CD8-positive, alpha-beta memory T cell (primary cell): ENCODE results near the gene PTPRM. TPM values are rescaled to one million over a fixed set of nuclear protein-coding genes. Genes with fewer than 3 reads are reported as not detected.

ENCODE experiments used
- CTCF ChIA-PET: fragments of 350-600 bp; sonication (Branson Sonifier 250); formaldehyde crosslinking; loops from one replicate; lab custom pipeline; 2021; ENCODE audit warnings: antibody characterized with exemption; lab: Charles Lee
- POLR2A ChIA-PET: fragments of 350-600 bp; sonication (Branson Sonifier 250); formaldehyde crosslinking; loops from one replicate; lab custom pipeline; 2021; ENCODE audit warnings: antibody characterized with exemption; lab: Charles Lee
- DNase-seq, 5 donors: peaks; one replicate each; pipeline versions ENCODE4 v3.0.0 to v3.0.0-alpha.2; 2020 to 2022; ENCODE audit warnings: mixed read lengths in 1 of 5
- H3K27ac ChIP-seq: one replicate; pipeline ENCODE4 v1.7.0; 2013; ENCODE audit warnings: low read depth, mild to moderate bottlenecking, low read length, moderate library complexity
- H3K27me3 ChIP-seq: 2 replicates; pipeline ENCODE4 v1.7.0; 2013; ENCODE audit warnings: low read length, mild to moderate bottlenecking; ENCODE audit not compliant: insufficient read depth, poor library complexity, severe bottlenecking
- H3K36me3 ChIP-seq: 2 replicates; pipeline ENCODE4 v1.7.0; 2013; ENCODE audit warnings: mild to moderate bottlenecking, low read length, moderate library complexity; ENCODE audit not compliant: insufficient read depth
- H3K4me1 ChIP-seq: 2 replicates; pipeline ENCODE4 v1.7.0; 2013; ENCODE audit warnings: mild to moderate bottlenecking, low read length, moderate library complexity; ENCODE audit not compliant: insufficient read depth
- H3K4me3 ChIP-seq: 2 replicates; pipeline ENCODE4 v1.7.0; 2013; ENCODE audit warnings: mild to moderate bottlenecking, low read length
- H3K9me3 ChIP-seq: 2 replicates; pipeline ENCODE4 v1.7.0; 2013; ENCODE audit warnings: mild to moderate bottlenecking, low read length
- H3K27ac Mint-ChIP-seq, 8 donors: one replicate each; pipeline ENCODE4 v1.8.0; 2020 to 2021; ENCODE audit warnings: mixed read lengths in 8 of 8, mild to moderate bottlenecking in 6 of 8, inconsistent platforms in 3 of 8, moderate library complexity in 3 of 8
- H3K27me3 Mint-ChIP-seq, 2 donors: one replicate each; pipeline ENCODE4 v1.8.0; 2020 to 2021; ENCODE audit warnings: mixed read lengths in 2 of 2, mild to moderate bottlenecking in 1 of 2, moderate library complexity in 1 of 2
- H3K36me3 Mint-ChIP-seq, 3 donors: one replicate each; pipeline ENCODE4 v1.8.0; 2020 to 2021; ENCODE audit warnings: mixed read lengths in 3 of 3, inconsistent platforms in 1 of 3, mild to moderate bottlenecking in 1 of 3
- H3K4me1 Mint-ChIP-seq, 3 donors: one replicate each; pipeline ENCODE4 v1.8.0; 2020 to 2021; ENCODE audit warnings: mixed read lengths in 3 of 3, inconsistent platforms in 1 of 3, mild to moderate bottlenecking in 1 of 3
- H3K4me3 Mint-ChIP-seq, 7 donors: one replicate each; pipeline ENCODE4 v1.8.0; 2020 to 2021; ENCODE audit warnings: mixed read lengths in 7 of 7, mild to moderate bottlenecking in 6 of 7, moderate library complexity in 4 of 7, inconsistent platforms in 2 of 7
- H3K9me3 Mint-ChIP-seq, 5 donors: one replicate each; pipeline ENCODE4 v1.8.0; 2020 to 2022; ENCODE audit warnings: mixed read lengths in 5 of 5, mild to moderate bottlenecking in 3 of 5, moderate library complexity in 2 of 5, inconsistent platforms in 1 of 5
- polyA plus RNA-seq: library from polyadenylated mRNA; unstranded; fragments of 300-500 nt; fragmentation: Illumina TruSeq; gene quantifications from one replicate; pipeline ENCODE4 v1.2.3, GENCODE V29; 2021
- total RNA-seq, 2 experiments: library from RNA; stranded (reverse); gene quantifications; one replicate each; pipeline ENCODE4 v1.2.3, GENCODE V29; 2021

PTPRM gene
- total and polyA plus RNA-seq, 3 experiments from 2014 or later: 3.9 to 7.4 (median 5.3) TPM

DNA sequence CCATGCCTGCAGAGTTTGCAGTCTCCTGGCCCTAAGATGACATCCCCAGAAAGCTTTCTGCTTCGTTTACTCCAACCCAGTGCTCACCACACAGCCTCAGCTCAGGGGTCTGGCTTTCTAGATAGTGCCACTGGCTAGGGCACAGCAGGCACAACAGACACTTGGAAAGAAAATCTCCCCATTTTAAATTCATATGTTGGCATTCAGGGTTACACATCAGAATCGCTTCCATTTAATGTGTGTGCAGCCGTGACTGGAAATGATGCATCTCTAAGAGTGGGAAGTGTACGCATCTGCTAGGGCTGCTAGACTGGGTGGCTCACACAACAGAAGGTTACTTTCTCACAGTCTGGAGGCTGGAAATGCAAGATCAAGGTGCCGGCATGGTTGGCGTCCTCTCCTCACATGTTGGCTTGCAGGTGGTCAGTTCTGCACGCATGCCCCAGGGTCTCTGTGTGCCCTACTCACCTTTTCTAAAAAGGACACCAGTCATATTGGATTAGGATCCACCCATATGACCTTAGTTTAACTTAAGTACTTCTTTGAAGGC lies 712.7 kb downstream of the PTPRM start:
- Histone ChIP-seq H3K36me3 (no peaks in the 10 kb centered on the region), H3K9me3 (no peaks in the 10 kb centered on the region), H3K27me3 (no peaks in the 10 kb centered on the region), H3K27ac (no peak overlapping the region), H3K4me3 (no peak overlapping the region), H3K4me1 (no peaks in the 10 kb centered on the region)
- POLR2A ChIA-PET: no interaction called here
- Mint-ChIP-seq H3K9me3 (peaks cover 0 to 2% (median 0%) of the 10 kb centered on the region in 5 donors), H3K4me1 (no peaks in the 10 kb centered on the region), H3K27ac (peak overlapping the region in 1 of 8 donors; percentile 25), H3K27me3 (no peaks in the 10 kb centered on the region), H3K36me3 (no peaks in the 10 kb centered on the region), H3K4me3 (no peak overlapping the region)
- DNase-seq: no peak
- CTCF ChIA-PET: no interaction called here

DNA sequence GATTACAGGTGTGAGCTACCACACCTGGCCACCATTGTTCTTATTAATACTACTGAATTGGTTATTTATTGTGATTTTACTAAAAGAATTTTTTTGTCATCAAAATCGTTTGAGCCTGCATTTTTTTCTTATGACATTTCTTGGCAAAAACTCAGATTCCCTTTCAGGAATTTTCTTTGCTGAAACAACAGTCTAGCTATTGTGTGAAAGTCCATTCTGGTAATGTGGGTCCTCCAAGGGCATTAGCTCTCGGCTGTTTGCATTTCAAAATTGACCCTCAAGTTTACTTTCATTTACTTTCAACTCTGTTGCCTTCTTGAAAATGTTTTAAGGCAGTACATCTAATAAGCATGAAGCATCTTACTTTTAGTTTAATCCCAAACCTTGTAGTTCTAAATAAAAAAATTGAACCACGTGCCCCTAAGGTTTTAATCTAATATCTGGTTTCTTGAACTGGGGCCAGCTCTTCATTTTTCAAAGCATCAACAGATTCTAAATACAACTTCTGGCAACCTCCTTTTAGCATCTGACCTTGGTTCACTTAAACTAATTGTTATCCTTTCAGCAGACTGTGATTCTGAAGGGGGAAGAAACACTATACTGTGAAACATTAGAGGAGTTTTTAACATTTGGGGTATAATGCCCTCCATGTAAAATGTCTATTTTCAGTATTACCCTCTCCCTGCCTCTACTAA lies 716.9 kb downstream of the PTPRM start:
- POLR2A ChIA-PET: no interaction called here
- Histone ChIP-seq H3K9me3 (no peaks in the 10 kb centered on the region), H3K27me3 (no peaks in the 10 kb centered on the region), H3K4me3 (no peak overlapping the region), H3K36me3 (no peaks in the 10 kb centered on the region), H3K27ac (no peak overlapping the region), H3K4me1 (no peaks in the 10 kb centered on the region)
- Mint-ChIP-seq H3K27me3 (peaks cover 0 to 3% of the 10 kb centered on the region in 2 donors), H3K36me3 (no peaks in the 10 kb centered on the region), H3K27ac (no peak overlapping the region), H3K4me1 (no peaks in the 10 kb centered on the region), H3K9me3 (no peaks in the 10 kb centered on the region), H3K4me3 (no peak overlapping the region)
- DNase-seq: no peak
- CTCF ChIA-PET: no interaction called here

DNA sequence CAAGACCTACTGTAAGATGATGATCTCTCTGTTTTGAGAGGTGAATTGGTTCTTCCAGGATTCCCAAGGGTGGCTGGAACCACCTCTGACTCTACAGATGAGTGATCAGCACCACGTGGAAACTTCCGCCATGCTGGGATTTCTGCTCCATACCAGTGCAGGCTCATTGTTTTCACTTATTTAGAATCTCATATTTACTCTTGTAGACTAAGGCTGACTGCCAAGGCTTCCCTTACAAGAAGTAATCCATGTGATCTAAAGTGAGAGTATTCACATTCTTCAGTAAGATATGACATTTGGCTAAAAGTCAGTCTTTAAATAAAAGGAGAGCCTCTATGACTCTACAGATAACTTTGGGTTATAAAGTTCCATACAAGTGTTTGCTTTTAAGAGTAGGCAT lies 719.2 kb downstream of the PTPRM start:
- no peak for DNase-seq
- POLR2A ChIA-PET: no interaction called here
- no peak overlapping the region for H3K27ac Mint-ChIP-seq

DNA sequence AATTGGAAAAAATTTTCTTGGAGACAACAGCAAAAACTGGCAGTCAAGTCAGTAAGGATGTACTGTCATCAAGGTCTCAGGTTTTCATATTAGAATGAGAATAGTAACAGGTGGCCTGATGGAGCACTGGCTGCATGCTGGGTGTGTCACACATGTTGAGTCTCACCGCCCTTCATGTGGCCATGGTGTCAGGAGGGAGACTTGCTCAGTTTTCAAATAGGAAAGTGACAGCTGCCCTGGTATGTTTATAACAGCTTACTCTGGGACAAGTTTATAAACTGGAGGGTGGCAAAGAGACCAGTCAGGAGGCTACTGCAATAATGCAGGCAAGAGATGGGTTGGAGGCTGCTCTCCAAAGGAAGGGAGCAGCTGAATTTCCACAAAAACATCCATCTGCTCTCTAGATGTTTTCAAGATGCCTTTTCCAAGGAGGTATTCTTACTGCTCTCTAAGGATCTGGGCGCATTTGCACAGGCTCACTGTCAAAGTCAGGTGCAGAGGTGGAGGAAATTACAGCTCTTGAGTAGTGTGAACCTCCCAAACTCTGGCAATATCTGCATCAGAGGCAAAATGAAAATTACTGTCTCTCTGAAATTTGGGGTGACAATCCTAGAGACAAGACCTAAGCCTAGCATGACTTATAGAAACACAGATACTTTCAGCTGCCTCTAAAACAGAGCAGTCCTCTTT lies 720.2 kb downstream of the PTPRM start:
- Histone ChIP-seq H3K27me3 (no peaks in the 10 kb centered on the region), H3K9me3 (no peaks in the 10 kb centered on the region), H3K27ac (no peak overlapping the region), H3K4me1 (no peaks in the 10 kb centered on the region), H3K36me3 (no peaks in the 10 kb centered on the region), H3K4me3 (no peak overlapping the region)
- no peak for DNase-seq
- peaks cover 0 to 3% of the 10 kb centered on the region in 2 donors for H3K27me3 Mint-ChIP-seq
- H3K36me3 Mint-ChIP-seq: no peaks in the 10 kb centered on the region
- ChIA-PET CTCF (no interaction called here), POLR2A (no interaction called here)
- H3K4me3 Mint-ChIP-seq: no peak overlapping the region
- no peak overlapping the region for H3K27ac Mint-ChIP-seq
- no peaks in the 10 kb centered on the region for H3K9me3 Mint-ChIP-seq
- H3K4me1 Mint-ChIP-seq: no peaks in the 10 kb centered on the region

More for the DNA sequence above, 719.2 kb downstream of the PTPRM start:
- CTCF ChIA-PET: no interaction called here
- no peaks in the 10 kb centered on the region for H3K4me1 Mint-ChIP-seq
- H3K4me3 ChIP-seq: no peak overlapping the region
- H3K36me3 ChIP-seq: no peaks in the 10 kb centered on the region
- H3K9me3 Mint-ChIP-seq: no peaks in the 10 kb centered on the region
- no peaks in the 10 kb centered on the region for H3K27me3 ChIP-seq
- H3K9me3 ChIP-seq: no peaks in the 10 kb centered on the region
- no peak overlapping the region for H3K27ac ChIP-seq
- peaks cover 0 to 3% of the 10 kb centered on the region in 2 donors for H3K27me3 Mint-ChIP-seq
- H3K36me3 Mint-ChIP-seq: no peaks in the 10 kb centered on the region
- H3K4me3 Mint-ChIP-seq: no peak overlapping the region
- no peaks in the 10 kb centered on the region for H3K4me1 ChIP-seq

DNA sequence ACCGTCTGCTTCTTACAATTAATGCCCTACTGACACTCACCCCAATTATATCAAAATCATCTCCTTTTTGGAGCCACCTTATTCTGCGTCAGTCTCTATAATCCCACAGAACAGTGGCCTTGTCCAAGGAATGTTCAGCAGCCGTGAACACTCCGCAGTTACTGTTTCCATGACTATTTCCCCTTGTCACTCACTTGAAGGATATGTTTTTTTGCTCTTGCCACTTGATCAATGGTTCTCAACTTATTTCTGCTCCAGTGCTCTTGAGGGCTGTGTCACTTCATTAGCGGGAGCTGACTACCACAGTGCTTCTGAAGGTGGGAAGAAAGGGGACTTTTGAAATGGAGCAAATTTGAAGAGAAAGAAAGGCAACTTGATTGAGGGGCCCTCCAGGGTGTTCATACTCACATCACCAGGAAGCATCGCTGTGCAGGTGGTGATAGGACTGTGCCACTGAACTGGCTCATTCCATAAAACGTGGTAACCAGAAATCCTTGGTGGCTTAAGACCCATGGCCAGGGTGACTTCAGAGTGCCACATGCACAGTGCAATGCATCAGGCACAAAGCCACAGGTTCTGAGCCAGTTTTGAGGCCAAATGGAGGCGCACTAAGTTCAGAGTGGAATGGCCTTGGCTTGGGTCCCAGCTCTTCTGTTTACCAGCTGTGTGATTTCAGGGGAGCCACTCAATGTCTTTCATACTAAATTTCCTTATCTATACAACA lies 721.5 kb downstream of the PTPRM start:
- no peak overlapping the region for H3K27ac Mint-ChIP-seq

DNA sequence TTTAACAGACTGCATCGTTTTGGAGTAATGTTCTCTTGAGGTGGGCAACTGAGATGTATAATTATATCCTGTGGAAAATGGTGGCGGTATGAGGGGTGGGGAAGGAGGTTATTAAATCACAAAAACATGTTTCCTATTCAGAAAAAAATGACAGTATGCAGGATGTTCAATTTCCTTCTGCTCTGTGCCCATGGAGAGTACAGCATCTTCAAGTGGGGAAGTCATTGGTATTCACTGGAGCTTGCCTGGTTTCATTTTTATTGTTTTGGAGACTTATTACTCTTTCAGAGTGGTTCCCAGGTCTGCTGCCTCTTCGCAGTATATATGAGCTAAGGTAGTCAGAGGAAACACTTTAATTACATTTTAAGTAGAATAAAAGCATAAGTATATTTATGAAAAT lies 723.3 kb downstream of the PTPRM start:
- Mint-ChIP-seq H3K4me3 (no peak overlapping the region), H3K36me3 (no peaks in the 10 kb centered on the region), H3K27ac (peak overlapping the region in 1 of 8 donors; percentile 21), H3K4me1 (no peaks in the 10 kb centered on the region), H3K9me3 (peaks cover 0 to 2% (median 0%) of the 10 kb centered on the region in 5 donors), H3K27me3 (peaks cover 0 to 3% of the 10 kb centered on the region in 2 donors)
- CTCF ChIA-PET: no interaction called here
- no peaks in the 10 kb centered on the region for H3K36me3 ChIP-seq
- H3K9me3 ChIP-seq: no peaks in the 10 kb centered on the region
- H3K27ac ChIP-seq: no peak overlapping the region
- no peaks in the 10 kb centered on the region for H3K27me3 ChIP-seq
- H3K4me1 ChIP-seq: no peaks in the 10 kb centered on the region
- POLR2A ChIA-PET: no interaction called here
- no peak for DNase-seq
- H3K4me3 ChIP-seq: no peak overlapping the region

More for the DNA sequence above, 721.5 kb downstream of the PTPRM start:
- H3K27ac ChIP-seq: no peak overlapping the region
- POLR2A ChIA-PET: no interaction called here
- no peaks in the 10 kb centered on the region for H3K4me1 ChIP-seq
- DNase-seq: no peak
- no peaks in the 10 kb centered on the region for H3K27me3 ChIP-seq
- H3K4me3 ChIP-seq: no peak overlapping the region
- no peaks in the 10 kb centered on the region for H3K36me3 ChIP-seq
- no peaks in the 10 kb centered on the region for H3K9me3 ChIP-seq
- Mint-ChIP-seq H3K9me3 (no peaks in the 10 kb centered on the region), H3K4me1 (no peaks in the 10 kb centered on the region), H3K27me3 (peaks cover 0 to 3% of the 10 kb centered on the region in 2 donors), H3K36me3 (no peaks in the 10 kb centered on the region), H3K4me3 (no peak overlapping the region)
- CTCF ChIA-PET: no interaction called here

DNA sequence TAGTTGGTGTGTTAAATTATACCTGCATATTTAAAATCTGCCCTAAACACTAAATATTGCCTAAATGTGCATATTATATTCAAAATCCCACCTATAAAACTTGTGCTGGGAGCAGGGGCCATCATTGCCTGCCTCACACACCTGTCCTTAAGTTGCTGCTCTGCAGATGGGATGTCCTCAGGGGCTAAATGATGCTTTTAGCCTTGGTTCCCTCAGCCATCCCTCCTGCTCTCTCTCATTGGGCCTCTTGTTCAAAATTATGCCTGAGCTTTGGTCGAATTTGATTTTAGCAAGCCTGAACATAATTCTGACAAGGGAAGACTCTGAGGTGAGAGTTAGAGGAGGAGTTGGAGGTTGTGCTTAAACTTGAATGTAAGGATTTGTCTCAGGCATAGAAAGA lies 723.8 kb downstream of the PTPRM start:
- POLR2A ChIA-PET: no interaction called here
- no peak overlapping the region for H3K4me3 Mint-ChIP-seq
- Histone ChIP-seq H3K27me3 (no peaks in the 10 kb centered on the region), H3K27ac (no peak overlapping the region), H3K36me3 (no peaks in the 10 kb centered on the region), H3K4me1 (no peaks in the 10 kb centered on the region), H3K9me3 (no peaks in the 10 kb centered on the region), H3K4me3 (no peak overlapping the region)
- H3K27ac Mint-ChIP-seq: no peak overlapping the region
- no peaks in the 10 kb centered on the region for H3K36me3 Mint-ChIP-seq
- no peaks in the 10 kb centered on the region for H3K4me1 Mint-ChIP-seq
- no peak for DNase-seq
- peaks cover 0 to 2% (median 0%) of the 10 kb centered on the region in 5 donors for H3K9me3 Mint-ChIP-seq
- CTCF ChIA-PET: no interaction called here
- H3K27me3 Mint-ChIP-seq: peaks cover 0 to 3% of the 10 kb centered on the region in 2 donors

DNA sequence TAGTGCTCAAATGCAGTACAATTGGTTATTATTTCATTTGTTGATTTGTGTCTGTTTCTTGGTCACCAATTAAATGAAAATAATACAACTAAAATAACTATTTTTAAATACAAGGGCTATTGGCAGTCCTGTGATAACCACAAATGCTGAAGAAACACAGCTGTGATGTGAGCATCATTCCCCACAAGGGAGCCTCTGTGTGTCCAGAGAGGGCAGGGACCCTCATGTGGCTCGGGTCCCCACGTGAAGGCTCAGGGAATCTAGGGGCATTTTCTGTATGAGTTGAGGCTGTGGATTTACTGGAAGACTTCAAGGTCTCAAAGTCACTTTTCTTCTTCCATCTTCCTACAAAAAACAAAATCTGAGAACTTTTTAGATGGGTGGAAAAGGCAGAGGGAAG lies 726.1 kb downstream of the PTPRM start:
- Mint-ChIP-seq H3K9me3 (peaks cover 0 to 2% (median 0%) of the 10 kb centered on the region in 5 donors), H3K4me1 (no peaks in the 10 kb centered on the region), H3K27me3 (no peaks in the 10 kb centered on the region), H3K4me3 (no peak overlapping the region), H3K27ac (no peak overlapping the region), H3K36me3 (no peaks in the 10 kb centered on the region)
- Histone ChIP-seq H3K4me3 (no peak overlapping the region), H3K27ac (no peak overlapping the region), H3K36me3 (no peaks in the 10 kb centered on the region), H3K9me3 (no peaks in the 10 kb centered on the region), H3K27me3 (no peaks in the 10 kb centered on the region), H3K4me1 (no peaks in the 10 kb centered on the region)
- DNase-seq: no peak
- ChIA-PET CTCF (no interaction called here), POLR2A (no interaction called here)
